HFFc6 (cell line): ENCODE data around the gene MAN2A1. TPM values are rescaled to one million over a fixed set of nuclear protein-coding genes. Genes with fewer than 3 reads are reported as not detected.

Source experiments
- DNase-seq: peaks from one replicate; pipeline ENCODE4 v3.0.0-alpha.2; 2018
- H3K27ac Mint-ChIP-seq: 2 replicates; pipeline ENCODE4 v1.8.0; 2020; ENCODE audit warnings: mild to moderate bottlenecking, mixed read lengths
- H3K27me3 Mint-ChIP-seq: 2 replicates; pipeline ENCODE4 v1.8.0; 2021; ENCODE audit warnings: mild to moderate bottlenecking, moderate library complexity, mixed read lengths; ENCODE audit not compliant: insufficient read depth
- H3K36me3 Mint-ChIP-seq: 2 replicates; pipeline ENCODE4 v1.8.0; 2021; ENCODE audit warnings: low read depth, mixed read lengths
- H3K4me1 Mint-ChIP-seq: 2 replicates; pipeline ENCODE4 v1.8.0; 2020; ENCODE audit warnings: low read depth, mixed read lengths
- H3K4me3 Mint-ChIP-seq: 2 replicates; pipeline ENCODE4 v1.8.0; 2020; ENCODE audit warnings: mild to moderate bottlenecking, moderate library complexity, mixed read lengths
- H3K9me3 Mint-ChIP-seq: 2 replicates; pipeline ENCODE4 v1.8.0; 2020; ENCODE audit warnings: mild to moderate bottlenecking, mixed read lengths
- CTCF ChIP-seq: fragments of 200-600 bp; sonication (generic); IDR thresholded peaks from 2 replicates; pipeline ENCODE4 v1.5.0; 2021; ENCODE audit warnings: antibody characterized with exemption, mild to moderate bottlenecking
- total RNA-seq, 6 experiments: library from RNA; stranded (reverse); fragmentation: NEBNext Ultra II Directional; extraction: Animal tissue kit (Norgen Biotek cat#: 25700); gene quantifications; 2 replicates in 1 of 6; 3 replicates in 5 of 6; pipeline ENCODE4 v1.2.3, GENCODE V29; 2021

MAN2A1 gene
- total RNA-seq, 6 experiments from 2014 or later = 29.1 to 47.7 (median 39.0) TPM

GRCh38 chr5:109750463-109750862 lies 60.7 kb downstream of the MAN2A1 start:
- Mint-ChIP-seq H3K27me3 (no peaks in the 10 kb centered on the region; the same call in 1 of the 2 replicates), H3K36me3 (peaks cover 6% of the 10 kb centered on the region; the same call in 1 of the 2 replicates), H3K9me3 (no peaks in the 10 kb centered on the region), H3K4me3 (no peak overlapping the region), H3K27ac (no peak overlapping the region), H3K4me1 (peaks cover 49% of the 10 kb centered on the region)
- no peak for DNase-seq
- TF ChIP-seq CTCF = no peak

- Mint-ChIP-seq H3K27ac (no peak overlapping the region), H3K9me3 (no peaks in the 10 kb centered on the region), H3K4me3 (no peak overlapping the region), H3K27me3 (no peaks in the 10 kb centered on the region; the same call in 1 of the 2 replicates), H3K4me1 (peaks cover 40% of the 10 kb centered on the region), H3K36me3 (peaks cover 17% of the 10 kb centered on the region; the same call in 1 of the 2 replicates)
- DNase-seq = no peak
- TF ChIP-seq CTCF = no peak
These were observed 63.6 kb downstream of the MAN2A1 start for GRCh38 chr5:109753279-109753678.

- Mint-ChIP-seq H3K4me1 (peaks cover 37% of the 10 kb centered on the region), H3K27me3 (no peaks in the 10 kb centered on the region; the same call in 1 of the 2 replicates), H3K9me3 (no peaks in the 10 kb centered on the region), H3K36me3 (peaks cover 17% of the 10 kb centered on the region; the same call in 1 of the 2 replicates), H3K4me3 (no peak overlapping the region), H3K27ac (no peak overlapping the region)
- DNase-seq = no peak
- no peak for TF ChIP-seq CTCF
These were observed 64.6 kb downstream of the MAN2A1 start for GRCh38 chr5:109754319-109754718.

GRCh38 chr5:109755761-109756160 lies 66.0 kb downstream of the MAN2A1 start:
- no peaks in the 10 kb centered on the region; the same call in 1 of the 2 replicates for H3K27me3 Mint-ChIP-seq
- peaks cover 39% of the 10 kb centered on the region for H3K4me1 Mint-ChIP-seq
- no peak overlapping the region for H3K4me3 Mint-ChIP-seq
- H3K27ac Mint-ChIP-seq = no peak overlapping the region
- no peak for TF ChIP-seq CTCF
- no peak for DNase-seq
- no peaks in the 10 kb centered on the region for H3K9me3 Mint-ChIP-seq
- H3K36me3 Mint-ChIP-seq = peaks cover 22% of the 10 kb centered on the region; the same call in 1 of the 2 replicates

- TF ChIP-seq CTCF = no peak
- Mint-ChIP-seq H3K36me3 (peaks cover 24% of the 10 kb centered on the region; the same call in 1 of the 2 replicates), H3K9me3 (no peaks in the 10 kb centered on the region), H3K4me1 (peaks cover 30% of the 10 kb centered on the region), H3K27ac (no peak overlapping the region), H3K4me3 (no peak overlapping the region), H3K27me3 (no peaks in the 10 kb centered on the region; the same call in 1 of the 2 replicates)
- DNase-seq = no peak
These were observed 66.9 kb downstream of the MAN2A1 start for GRCh38 chr5:109756543-109757185.
